Fibroblast of upper back skin (primary cell): ENCODE measurements around the gene HOMER1.

ENCODE experiments used
- DNase-seq: peaks from one replicate; pipeline ENCODE4 v3.0.0-alpha.2; 2013

Gene HOMER1

GRCh38 chr5:79488058-79488457 is 25.9 kb downstream of the HOMER1 start:
- no peak for DNase-seq

GRCh38 chr5:79487251-79487650 is 26.7 kb downstream of the HOMER1 start:
- DNase-seq = no peak

GRCh38 chr5:79486116-79486515 is 27.8 kb downstream of the HOMER1 start:
- DNase-seq = no peak

DNA sequence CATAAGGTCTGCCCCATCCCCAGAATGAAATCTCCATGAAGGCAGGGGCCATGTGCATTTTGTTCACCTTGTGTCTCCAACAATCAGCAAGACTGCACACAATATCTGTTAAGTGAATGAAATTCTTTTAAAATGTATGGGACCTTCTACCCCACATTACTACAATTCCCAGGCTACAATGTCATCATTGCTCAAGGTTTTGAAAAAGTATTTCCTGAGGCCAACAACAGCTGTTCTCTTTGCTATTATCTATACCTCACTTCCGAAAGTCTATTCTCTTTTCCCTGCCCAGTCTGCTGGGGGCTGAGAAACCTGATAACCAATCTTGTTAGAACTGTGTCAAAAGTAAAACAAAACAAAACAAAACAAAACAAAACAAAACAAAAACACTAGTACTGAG is 29.2 kb downstream of the HOMER1 start:
- peak; percentile 27 for DNase-seq

DNA sequence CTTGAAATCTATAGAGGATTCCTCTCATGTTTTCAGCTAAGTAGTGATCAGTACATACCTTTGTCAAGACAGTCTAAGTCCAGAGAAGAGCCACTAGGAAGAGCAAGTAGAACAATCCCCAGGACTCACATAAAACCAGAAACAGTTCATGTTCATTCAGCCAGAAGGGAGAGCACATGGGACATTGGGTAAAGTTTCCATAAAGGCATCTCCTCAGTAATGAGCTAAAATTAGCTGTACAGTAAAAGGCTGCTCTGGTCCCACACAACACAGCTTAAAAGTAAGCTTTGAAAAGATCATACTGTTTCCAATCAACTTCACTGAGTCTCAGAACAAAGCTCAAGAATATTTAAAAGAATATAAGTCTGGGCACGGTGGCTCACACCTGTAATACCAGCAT is 32.4 kb downstream of the HOMER1 start:
- no peak for DNase-seq

DNA sequence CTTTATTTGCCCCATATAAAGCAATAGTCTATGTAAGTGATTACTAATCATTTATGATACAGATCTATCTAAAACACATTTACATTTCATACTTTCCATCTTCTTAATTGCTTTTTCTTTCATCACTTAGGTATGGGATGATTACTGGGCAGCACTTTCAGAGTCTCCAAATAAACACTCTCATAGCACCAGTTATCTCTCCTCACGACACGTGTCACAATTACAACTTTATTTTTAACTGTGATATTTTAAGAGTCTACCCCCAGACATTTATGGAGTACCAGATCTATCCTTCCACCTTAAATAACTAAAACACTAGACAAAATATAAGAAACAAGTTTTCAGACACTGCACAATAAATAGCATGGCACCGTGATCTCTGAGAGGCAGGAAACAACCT is 32.9 kb downstream of the HOMER1 start:
- DNase-seq = no peak

DNA sequence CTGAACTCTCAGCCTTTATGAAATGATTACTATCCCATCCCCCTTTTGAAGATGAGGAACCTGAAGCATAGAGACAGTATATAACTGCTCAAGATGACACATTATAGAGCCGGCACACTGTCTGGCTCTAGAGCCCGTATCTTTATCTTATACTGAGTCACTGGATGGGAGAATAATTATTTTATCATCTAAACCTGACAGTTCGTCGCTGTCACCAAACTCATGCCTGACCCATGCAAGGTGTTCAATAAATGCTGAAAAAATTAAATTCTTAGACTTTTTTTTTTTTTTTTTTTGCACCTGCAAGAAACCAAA is 38.8 kb downstream of the HOMER1 start:
- no peak for DNase-seq

GRCh38 chr5:79474367-79475151 is 39.4 kb downstream of the HOMER1 start:
- peak; percentile 17 for DNase-seq

DNA sequence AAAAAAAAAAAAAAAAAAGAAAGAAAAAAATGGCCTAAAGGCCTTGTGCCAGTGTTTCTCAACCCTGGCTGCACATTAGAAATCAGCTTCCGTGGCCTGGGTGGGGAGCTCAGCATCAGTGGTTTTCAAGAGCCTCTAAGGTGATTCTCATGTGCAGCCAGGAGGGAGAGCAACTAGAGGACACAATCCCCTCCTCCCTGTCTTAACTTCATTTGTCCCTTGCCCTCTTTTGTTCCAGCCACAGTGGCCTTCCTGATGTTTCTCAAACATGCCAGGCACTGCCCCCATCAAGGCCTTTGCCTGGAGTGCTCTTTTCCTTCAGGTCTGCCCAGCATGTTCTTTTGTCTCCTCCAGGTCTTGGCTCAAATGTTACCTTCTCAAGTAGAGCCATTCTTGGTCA is 42.4 kb downstream of the HOMER1 start:
- DNase-seq = no peak

DNA sequence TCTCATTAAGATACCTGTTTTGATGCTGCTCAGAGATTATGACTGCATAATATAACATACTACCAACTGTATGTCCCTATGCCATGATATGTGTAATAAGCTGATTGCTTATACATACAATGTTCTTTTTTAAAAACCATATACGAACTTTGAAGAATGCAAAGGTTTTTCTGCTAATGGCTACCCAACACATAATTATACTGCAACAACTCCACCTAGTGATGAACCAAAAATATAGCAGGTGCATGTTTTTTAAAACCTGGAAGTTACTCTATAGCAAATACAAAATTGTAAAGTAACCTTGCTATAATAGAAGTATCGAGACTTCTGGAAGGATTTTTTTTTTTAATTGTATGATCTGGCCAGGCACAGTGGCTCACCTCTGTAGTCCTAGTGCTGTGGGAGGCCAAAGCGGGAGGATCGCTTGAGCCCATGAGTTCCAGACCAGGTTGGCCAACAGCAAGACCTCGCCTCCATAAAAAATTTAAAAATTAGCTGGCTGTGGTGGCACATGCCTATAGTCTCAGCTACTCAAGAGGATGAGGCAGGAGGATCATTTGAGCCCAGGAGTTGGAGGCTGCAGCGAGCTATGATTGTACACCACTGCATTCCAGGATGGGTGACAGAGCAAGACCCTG is 49.1 kb downstream of the HOMER1 start:
- DNase-seq = peak; percentile 40

DNA sequence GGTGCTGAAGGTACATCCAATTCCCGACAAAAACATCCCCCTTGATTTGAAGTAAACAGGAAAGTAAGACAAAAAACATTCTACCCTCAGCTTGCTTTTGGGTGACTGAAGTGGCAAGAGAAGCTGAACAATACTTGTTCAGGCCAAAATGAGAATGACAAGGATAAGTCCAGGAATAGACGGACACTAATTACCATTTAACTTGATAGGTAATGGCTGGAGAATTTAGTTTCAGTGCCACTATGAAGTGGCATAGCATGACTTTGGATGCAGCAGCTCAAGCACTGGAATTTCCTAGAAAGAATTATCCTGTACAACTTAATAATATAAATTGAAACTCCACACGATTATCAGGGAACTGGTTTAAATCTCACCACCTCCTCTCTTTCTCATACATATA is 49.7 kb downstream of the HOMER1 start:
- DNase-seq = no peak

DNA sequence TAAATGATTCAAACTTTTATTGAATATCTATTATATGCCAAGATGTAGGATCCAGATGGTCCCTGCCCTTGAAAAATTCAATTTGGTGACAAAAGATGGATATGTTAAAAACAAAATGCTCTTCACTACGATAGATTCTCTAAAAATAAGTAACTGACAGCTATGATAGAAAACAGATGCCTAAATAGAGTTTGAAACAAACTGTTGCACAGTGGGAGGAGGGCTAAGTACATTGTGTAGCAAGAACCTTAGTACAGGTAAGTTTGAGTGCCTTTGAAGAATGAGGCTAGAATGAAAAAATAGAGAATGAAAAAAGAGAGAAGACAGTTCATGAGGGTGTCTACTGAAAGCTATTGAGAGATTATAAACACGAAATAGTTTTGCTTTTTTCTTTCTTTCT is 54.3 kb downstream of the HOMER1 start:
- DNase-seq = no peak

DNA sequence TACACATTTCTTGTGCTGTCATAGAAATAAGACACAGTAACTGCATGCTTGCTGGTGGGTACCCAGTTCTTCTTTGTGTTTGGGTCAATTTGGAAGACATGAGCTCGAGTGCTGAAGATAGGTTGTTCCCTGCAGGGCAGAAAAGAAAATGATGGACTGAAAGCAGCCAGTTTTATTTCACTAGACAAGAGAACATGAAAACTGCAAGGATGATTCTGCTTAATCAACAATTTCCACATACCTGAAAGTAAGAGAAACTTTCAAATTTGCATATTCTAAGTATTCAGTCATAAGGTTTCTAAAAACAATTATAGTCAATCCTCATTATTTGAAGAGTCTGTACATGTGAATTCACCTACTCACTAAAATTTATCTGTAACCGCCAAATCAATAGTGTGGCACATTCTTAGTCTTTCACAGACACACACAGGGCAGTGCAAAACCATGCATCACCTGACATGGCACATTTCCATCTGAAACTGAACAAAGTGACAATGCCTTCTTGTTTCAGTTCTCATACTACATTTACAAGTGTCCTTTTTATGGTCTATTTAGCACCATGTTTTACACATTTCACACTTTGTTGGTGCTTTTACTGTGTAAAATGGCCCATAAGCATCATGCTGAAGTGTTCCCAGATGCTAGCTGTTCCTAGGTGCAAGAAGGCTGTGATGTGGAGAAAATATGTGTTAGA is 56.9 kb downstream of the HOMER1 start:
- no peak for DNase-seq

- peak; percentile 67 for DNase-seq
Measured at GRCh38 chr5:79456400-79456799, 57.5 kb downstream of the HOMER1 start.

GRCh38 chr5:79454043-79454442 is 59.9 kb downstream of the HOMER1 start:
- no peak for DNase-seq

GRCh38 chr5:79448336-79448735 is 65.6 kb downstream of the HOMER1 start:
- peak; percentile 73 for DNase-seq

GRCh38 chr5:79436821-79437220 is 77.1 kb downstream of the HOMER1 start:
- DNase-seq = peak; percentile 30

DNA sequence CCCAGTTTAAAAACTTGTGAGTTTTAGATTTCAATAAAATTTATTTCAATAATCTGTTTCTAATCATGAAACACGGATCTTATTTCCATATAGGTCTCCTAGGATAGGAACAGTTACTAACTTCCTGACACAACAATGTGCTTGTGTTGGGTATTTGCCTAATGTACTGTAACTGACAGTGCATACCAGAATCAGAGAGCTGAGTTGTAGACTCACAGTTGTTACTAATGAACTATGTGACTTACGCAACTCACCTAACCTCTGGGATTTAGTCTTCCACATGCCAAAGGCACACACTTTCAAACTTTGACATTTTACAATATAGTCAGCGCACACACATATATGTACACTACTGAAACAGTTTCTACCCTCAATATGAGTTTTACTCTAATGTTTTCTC is 77.7 kb downstream of the HOMER1 start:
- peak; percentile 85 for DNase-seq

GRCh38 chr5:79430196-79430595 is 83.7 kb downstream of the HOMER1 start:
- DNase-seq = no peak

DNA sequence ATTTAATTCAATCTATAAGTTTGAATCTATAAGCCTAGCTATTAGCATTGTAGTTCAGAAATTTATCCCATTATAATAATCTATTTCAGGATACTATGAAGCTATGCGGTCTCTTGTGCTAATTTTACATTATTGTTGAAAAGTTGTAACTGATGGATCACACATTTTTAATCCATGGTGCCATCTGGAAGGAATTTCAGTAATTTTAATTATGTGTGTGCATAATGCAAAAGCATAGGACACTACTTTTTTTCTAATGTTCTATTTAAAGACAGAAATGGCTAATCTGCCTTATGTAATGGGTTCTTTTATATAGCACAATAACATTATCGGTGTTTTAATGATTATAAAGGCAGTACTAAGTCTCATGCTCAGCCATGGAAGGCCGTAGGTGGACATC is 90.6 kb downstream of the HOMER1 start:
- DNase-seq = peak; percentile 25

- DNase-seq = no peak
Measured at GRCh38 chr5:79420248-79420647, 93.7 kb downstream of the HOMER1 start.

- DNase-seq = peak; percentile 4
Measured at GRCh38 chr5:79418276-79418675, 95.7 kb downstream of the HOMER1 start.

- DNase-seq = no peak
Measured at GRCh38 chr5:79417495-79417894, 96.4 kb downstream of the HOMER1 start.

DNA sequence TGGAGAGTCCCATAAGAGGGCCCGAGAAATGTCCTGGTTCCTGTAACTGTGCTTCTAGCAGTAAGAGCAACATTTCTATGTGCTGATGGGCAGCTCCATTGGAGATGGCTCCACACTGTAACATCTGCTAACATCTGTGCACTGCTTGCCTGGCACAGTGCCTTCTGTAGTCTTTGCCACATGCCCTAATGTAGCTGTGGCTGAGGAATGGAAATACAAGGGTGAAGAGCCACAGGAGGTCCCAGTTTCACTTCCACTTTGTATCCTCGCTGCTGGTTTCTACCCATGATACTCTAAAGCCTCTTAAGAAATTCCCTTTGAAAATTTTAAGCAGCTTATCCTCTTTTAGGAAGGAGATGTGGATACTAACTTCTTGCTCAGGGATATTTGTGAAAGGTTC is 97.4 kb downstream of the HOMER1 start:
- peak; percentile 6 for DNase-seq
